RWPE1 (cell line): Measurements from ENCODE around the gene MYPN.

Source experiments
- CTCF ChIA-PET: fragments of 350-600 bp; sonication (Branson Sonifier 250); formaldehyde crosslinking; extraction: SDS; loops from one replicate; lab custom pipeline; 2021; lab: Yijun Ruan, JAX
- POLR2A ChIA-PET: fragments of 400-600 bp; formaldehyde crosslinking; extraction: SDS; loops from one replicate; lab custom pipeline; 2020; ENCODE audit warnings: antibody characterized with exemption; ENCODE audit not compliant: low non-redundant PET; lab: Yijun Ruan, JAX
- DNase-seq: peaks from one replicate; pipeline ENCODE4 v3.0.0; 2012; ENCODE audit warnings: low spot score
- H3K27ac ChIP-seq: fragments of 450-650 bp; 2 replicates; pipeline ENCODE4 v1.5.1; 2017
- CTCF ChIP-seq: fragments of 450-650 bp; conservative IDR thresholded peaks from 2 replicates; pipeline ENCODE4 v1.5.1; 2017; ENCODE audit warnings: low read depth, mild to moderate bottlenecking

Gene MYPN

GRCh38 chr10:68135922-68136792 lies 26.9 kb downstream of the MYPN start:
- ChIA-PET POLR2A (no interaction called here), CTCF (interaction anchor here (2.3 kb wide), 1 partner anchor 20 kb away, joined by 6 read pairs; no protein-coding TSS in a partner anchor)
- peak; percentile 89 for DNase-seq
- H3K27ac ChIP-seq: peak overlapping the region; percentile 4; the same call in 1 of the 2 replicates
- no peak for TF ChIP-seq CTCF

- H3K27ac ChIP-seq: no peak overlapping the region
- DNase-seq: no peak
- ChIA-PET POLR2A (no interaction called here), CTCF (interaction anchor here (2.3 kb wide), 1 partner anchor 19 kb away, joined by 6 read pairs; no protein-coding TSS in a partner anchor)
- no peak for TF ChIP-seq CTCF
Observed at GRCh38 chr10:68137171-68137570, 27.9 kb downstream of the MYPN start.

GRCh38 chr10:68138526-68138925 lies 29.2 kb downstream of the MYPN start:
- TF ChIP-seq CTCF: no peak
- ChIA-PET POLR2A (no interaction called here), CTCF (interaction anchor here (0.7 kb wide), 1 partner anchor 302 kb away, joined by 3 read pairs; no protein-coding TSS in a partner anchor)
- no peak for DNase-seq
- no peak overlapping the region for H3K27ac ChIP-seq

- no peak for DNase-seq
- no peak for TF ChIP-seq CTCF
- no peak overlapping the region for H3K27ac ChIP-seq
- POLR2A ChIA-PET: no interaction called here
- CTCF ChIA-PET: no interaction called here
Observed at GRCh38 chr10:68139448-68140272, 30.4 kb downstream of the MYPN start.

GRCh38 chr10:68142761-68143160 lies 33.5 kb downstream of the MYPN start:
- DNase-seq: no peak
- ChIA-PET POLR2A (no interaction called here), CTCF (no interaction called here)
- no peak for TF ChIP-seq CTCF
- H3K27ac ChIP-seq: no peak overlapping the region

GRCh38 chr10:68144709-68145108 lies 35.4 kb downstream of the MYPN start:
- no peak for DNase-seq
- POLR2A ChIA-PET: no interaction called here

More at GRCh38 chr10:68144709-68145108, 35.4 kb downstream of the MYPN start:
- no peak for TF ChIP-seq CTCF
- CTCF ChIA-PET: interaction anchor here (0.8 kb wide), 1 partner anchor 807 kb away, joined by 4 read pairs; no protein-coding TSS in a partner anchor
- no peak overlapping the region for H3K27ac ChIP-seq
